ENCODE measurements around the gene SLC6A18. TPM values are rescaled to one million over a fixed set of nuclear protein-coding genes. Genes with fewer than 3 reads are reported as not detected.

The SLC6A18 gene
- total and polyA plus RNA-seq, 10 of the 15 experiments (the other 5 are each of a cell fraction or from before 2014, with no cell fraction given) = not detected

DNA sequence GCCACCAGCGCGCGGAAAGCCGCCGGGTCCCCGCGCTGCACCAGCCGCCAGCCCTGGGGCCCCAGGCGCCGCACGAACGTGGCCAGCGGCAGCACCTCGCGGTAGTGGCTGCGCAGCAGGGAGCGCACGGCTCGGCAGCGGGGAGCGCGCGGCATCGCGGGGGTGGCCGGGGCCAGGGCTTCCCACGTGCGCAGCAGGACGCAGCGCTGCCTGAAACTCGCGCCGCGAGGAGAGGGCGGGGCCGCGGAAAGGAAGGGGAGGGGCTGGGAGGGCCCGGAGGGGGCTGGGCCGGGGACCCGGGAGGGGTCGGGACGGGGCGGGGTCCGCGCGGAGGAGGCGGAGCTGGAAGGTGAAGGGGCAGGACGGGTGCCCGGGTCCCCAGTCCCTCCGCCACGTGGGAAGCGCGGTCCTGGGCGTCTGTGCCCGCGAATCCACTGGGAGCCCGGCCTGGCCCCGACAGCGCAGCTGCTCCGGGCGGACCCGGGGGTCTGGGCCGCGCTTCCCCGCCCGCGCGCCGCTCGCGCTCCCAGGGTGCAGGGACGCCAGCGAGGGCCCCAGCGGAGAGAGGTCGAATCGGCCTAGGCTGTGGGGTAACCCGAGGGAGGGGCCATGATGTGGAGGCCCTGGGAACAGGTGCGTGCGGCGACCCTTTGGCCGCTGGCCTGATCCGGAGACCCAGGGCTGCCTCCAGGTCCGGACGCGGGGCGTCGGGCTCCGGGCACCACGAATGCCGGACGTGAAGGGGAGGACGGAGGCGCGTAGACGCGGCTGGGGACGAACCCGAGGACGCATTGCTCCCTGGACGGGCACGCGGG lies 69.9 kb downstream of the SLC6A18 start, which contains the start of gene TERT (continued):
- no peak for TF ChIP-seq IRF5 (IDR thresholded peaks at IDR 0.05; ENCODE audit: borderline replicate concordance)
- TF ChIP-seq, protein P1, sequence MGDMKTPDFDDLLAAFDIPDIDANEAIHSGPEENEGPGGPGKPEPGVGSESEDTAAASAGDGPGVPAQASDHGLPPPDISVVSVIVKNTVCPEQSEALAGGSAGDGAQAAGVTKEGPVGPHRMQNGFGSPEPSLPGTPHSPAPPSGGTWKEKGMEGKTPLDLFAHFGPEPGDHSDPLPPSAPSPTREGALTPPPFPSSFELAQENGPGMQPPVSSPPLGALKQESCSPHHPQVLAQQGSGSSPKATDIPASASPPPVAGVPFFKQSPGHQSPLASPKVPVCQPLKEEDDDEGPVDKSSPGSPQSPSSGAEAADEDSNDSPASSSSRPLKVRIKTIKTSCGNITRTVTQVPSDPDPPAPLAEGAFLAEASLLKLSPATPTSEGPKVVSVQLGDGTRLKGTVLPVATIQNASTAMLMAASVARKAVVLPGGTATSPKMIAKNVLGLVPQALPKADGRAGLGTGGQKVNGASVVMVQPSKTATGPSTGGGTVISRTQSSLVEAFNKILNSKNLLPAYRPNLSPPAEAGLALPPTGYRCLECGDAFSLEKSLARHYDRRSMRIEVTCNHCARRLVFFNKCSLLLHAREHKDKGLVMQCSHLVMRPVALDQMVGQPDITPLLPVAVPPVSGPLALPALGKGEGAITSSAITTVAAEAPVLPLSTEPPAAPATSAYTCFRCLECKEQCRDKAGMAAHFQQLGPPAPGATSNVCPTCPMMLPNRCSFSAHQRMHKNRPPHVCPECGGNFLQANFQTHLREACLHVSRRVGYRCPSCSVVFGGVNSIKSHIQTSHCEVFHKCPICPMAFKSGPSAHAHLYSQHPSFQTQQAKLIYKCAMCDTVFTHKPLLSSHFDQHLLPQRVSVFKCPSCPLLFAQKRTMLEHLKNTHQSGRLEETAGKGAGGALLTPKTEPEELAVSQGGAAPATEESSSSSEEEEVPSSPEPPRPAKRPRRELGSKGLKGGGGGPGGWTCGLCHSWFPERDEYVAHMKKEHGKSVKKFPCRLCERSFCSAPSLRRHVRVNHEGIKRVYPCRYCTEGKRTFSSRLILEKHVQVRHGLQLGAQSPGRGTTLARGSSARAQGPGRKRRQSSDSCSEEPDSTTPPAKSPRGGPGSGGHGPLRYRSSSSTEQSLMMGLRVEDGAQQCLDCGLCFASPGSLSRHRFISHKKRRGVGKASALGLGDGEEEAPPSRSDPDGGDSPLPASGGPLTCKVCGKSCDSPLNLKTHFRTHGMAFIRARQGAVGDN (IDR thresholded peaks at IDR 0.05) = peak; percentile 70
- TF ChIP-seq, protein P2, sequence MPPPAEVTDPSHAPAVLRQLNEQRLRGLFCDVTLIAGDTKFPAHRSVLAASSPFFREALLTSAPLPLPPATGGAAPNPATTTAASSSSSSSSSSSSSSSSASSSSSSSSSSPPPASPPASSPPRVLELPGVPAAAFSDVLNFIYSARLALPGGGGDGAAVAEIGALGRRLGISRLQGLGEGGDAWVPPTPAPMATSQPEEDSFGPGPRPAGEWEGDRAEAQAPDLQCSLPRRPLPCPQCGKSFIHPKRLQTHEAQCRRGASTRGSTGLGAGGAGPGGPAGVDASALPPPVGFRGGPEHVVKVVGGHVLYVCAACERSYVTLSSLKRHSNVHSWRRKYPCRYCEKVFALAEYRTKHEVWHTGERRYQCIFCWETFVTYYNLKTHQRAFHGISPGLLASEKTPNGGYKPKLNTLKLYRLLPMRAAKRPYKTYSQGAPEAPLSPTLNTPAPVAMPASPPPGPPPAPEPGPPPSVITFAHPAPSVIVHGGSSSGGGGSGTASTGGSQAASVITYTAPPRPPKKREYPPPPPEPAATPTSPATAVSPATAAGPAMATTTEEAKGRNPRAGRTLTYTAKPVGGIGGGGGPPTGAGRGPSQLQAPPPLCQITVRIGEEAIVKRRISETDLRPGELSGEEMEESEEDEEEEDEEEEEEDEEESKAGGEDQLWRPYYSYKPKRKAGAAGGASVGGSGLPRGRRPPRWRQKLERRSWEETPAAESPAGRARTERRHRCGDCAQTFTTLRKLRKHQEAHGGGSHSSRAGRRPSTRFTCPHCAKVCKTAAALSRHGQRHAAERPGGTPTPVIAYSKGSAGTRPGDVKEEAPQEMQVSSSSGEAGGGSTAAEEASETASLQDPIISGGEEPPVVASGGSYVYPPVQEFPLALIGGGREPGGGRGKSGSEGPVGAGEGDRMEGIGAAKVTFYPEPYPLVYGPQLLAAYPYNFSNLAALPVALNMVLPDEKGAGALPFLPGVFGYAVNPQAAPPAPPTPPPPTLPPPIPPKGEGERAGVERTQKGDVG (CRISPR knock-in tag; IDR thresholded peaks at IDR 0.05) = no peak
- TF ChIP-seq, protein P3, sequence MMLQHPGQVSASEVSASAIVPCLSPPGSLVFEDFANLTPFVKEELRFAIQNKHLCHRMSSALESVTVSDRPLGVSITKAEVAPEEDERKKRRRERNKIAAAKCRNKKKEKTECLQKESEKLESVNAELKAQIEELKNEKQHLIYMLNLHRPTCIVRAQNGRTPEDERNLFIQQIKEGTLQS (IDR thresholded peaks at IDR 0.05; ENCODE audit: borderline replicate concordance, extremely low read depth, low read depth, low read length) = no peak
- TF ChIP-seq DPF2 (IDR thresholded peaks at IDR 0.05) = no peak
- TF ChIP-seq SMARCA5 (IDR thresholded peaks at IDR 0.05) = 0 out of 2 replicates have a peak, but pooled peaks have one; percentile 18
- TF ChIP-seq SUZ12 (IDR thresholded peaks at IDR 0.05; ENCODE audit: unreplicated experiment) = no peak
- no peak for TF ChIP-seq TCF7 (IDR thresholded peaks at IDR 0.05; ENCODE audit: borderline replicate concordance)
- no peak for TF ChIP-seq FOXM1 (IDR thresholded peaks at IDR 0.05; ENCODE audit: low read depth, low read length)
- peak in 1 of 2 experiments; percentile 71; a peak in 1 of 3 replicates for TF ChIP-seq EGR1 (IDR thresholded peaks at IDR 0.05; ENCODE audit: borderline replicate concordance in 1 of 2, low read depth in 2 of 2, low read length in 2 of 2)
- no peak for TF ChIP-seq CEBPB (IDR thresholded peaks at IDR 0.05; ENCODE audit: borderline replicate concordance in 1 of 2, low read depth in 2 of 2, low read length in 2 of 2)
- TF ChIP-seq WRNIP1 (IDR thresholded peaks at IDR 0.05; ENCODE audit: borderline replicate concordance, low read depth, low read length) = no peak
- no peak for TF ChIP-seq SMC3 (IDR thresholded peaks at IDR 0.05; ENCODE audit: borderline replicate concordance, low read length)
- TF ChIP-seq CBX5 (IDR thresholded peaks at IDR 0.05; ENCODE audit: low read depth) = no peak
- no peak for TF ChIP-seq PAX8 (IDR thresholded peaks at IDR 0.05)
- TF ChIP-seq GABPA (IDR thresholded peaks at IDR 0.05; ENCODE audit: low read depth) = no peak
- no peak for TF ChIP-seq BCL3 (IDR thresholded peaks at IDR 0.05; ENCODE audit: borderline replicate concordance, insufficient read depth, low read depth, low read length, poor library complexity, severe bottlenecking)
- peak; percentile 90 for TF ChIP-seq MAX (IDR thresholded peaks at IDR 0.05; ENCODE audit: low read depth, low read length)
